ENCODE data around the gene ALKBH4. TPM values are rescaled to one million over a fixed set of nuclear protein-coding genes. Genes with fewer than 3 reads are reported as not detected.
"Not testable (repeated sequence)": the region's sequence is repeated elsewhere in the genome, so short reads cannot be mapped to it uniquely, and the experiment has no call there.

The ALKBH4 gene
- total RNA-seq, 1 donor from 2014 or later = 19.3 TPM

- DNase-seq (ENCODE audit: low read depth) = no peak
- no peak overlapping the region for H3K4me3 ChIP-seq (ENCODE audit: low read depth, low read length)
- TF ChIP-seq CTCF (conservative IDR thresholded peaks at IDR 0.05; ENCODE audit: low read depth, low read length) = no peak
Observed at GRCh38 chr7:102410123-102410522, 54.5 kb downstream of the ALKBH4 start.

- H3K4me3 ChIP-seq (ENCODE audit: low read depth, low read length) = no peak overlapping the region
- DNase-seq (ENCODE audit: low read depth) = no peak
- TF ChIP-seq CTCF (conservative IDR thresholded peaks at IDR 0.05; ENCODE audit: low read depth, low read length) = no peak
Observed at GRCh38 chr7:102409340-102409739, 55.3 kb downstream of the ALKBH4 start.

- not testable (repeated sequence) for H3K4me3 ChIP-seq (ENCODE audit: low read depth, low read length); DNase-seq (ENCODE audit: low read depth)
Observed at GRCh38 chr7:102408530-102408929, 56.1 kb downstream of the ALKBH4 start.

DNA sequence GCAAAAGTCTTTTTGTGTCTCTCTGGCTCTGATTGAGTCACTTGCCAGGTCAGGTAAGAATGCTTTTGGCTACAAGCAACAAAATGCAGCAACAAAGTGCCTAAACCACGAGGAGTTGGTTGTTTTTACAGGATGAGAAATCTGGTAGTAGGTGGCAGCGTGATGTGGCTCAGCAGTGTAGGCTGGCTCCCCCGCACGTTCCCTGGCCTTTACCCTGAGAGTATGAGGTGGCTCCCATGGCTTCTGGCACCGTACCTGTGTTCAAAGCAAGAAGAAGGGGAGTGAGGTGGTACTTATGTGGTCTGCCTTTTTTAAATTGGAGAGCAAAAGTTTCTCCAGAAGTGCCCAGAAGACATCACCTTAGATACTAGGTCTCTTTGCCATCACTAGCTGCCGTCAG is 56.8 kb downstream of the ALKBH4 start:
- no peak for DNase-seq (ENCODE audit: low read depth)
- H3K4me3 ChIP-seq (ENCODE audit: low read depth, low read length) = no peak overlapping the region
- no peak for TF ChIP-seq CTCF (conservative IDR thresholded peaks at IDR 0.05; ENCODE audit: low read depth, low read length)

Other genes starting within 250 kb of the ALKBH4 start
- 3.8 and 13.6 TPM in 2 replicates for gene SH2B2, start 178.0 kb downstream of the ALKBH4 start, total RNA-seq
- gene SPDYE6, start 108.4 kb downstream of the ALKBH4 start, total RNA-seq = not detected in 2 replicates
- 13.2 and 16.1 TPM in 2 replicates for gene PRKRIP1, start 68.5 kb downstream of the ALKBH4 start, total RNA-seq
- gene ORAI2, start 31.3 kb downstream of the ALKBH4 start, total RNA-seq = 35.7 and 46.6 TPM in 2 replicates
- gene LRWD1, start 121 bp upstream of the ALKBH4 start, total RNA-seq = 27.9 and 30.1 TPM in 2 replicates
- gene POLR2J, start 14.1 kb upstream of the ALKBH4 start, total RNA-seq = 32.8 and 47.4 TPM in 2 replicates
- gene RASA4B, start 52.9 kb upstream of the ALKBH4 start, total RNA-seq = 1.4 and 2.3 TPM in 2 replicates
- 1.0 and 2.2 TPM in 2 replicates for gene UPK3BL2, start 78.8 kb upstream of the ALKBH4 start, total RNA-seq
- not detected in 2 replicates for gene SPDYE2, start 86.4 kb upstream of the ALKBH4 start, total RNA-seq
- 4.8 and 16.9 TPM in 2 replicates for gene POLR2J3, start 107.7 kb upstream of the ALKBH4 start, total RNA-seq
- 3.0 and 8.1 TPM in 2 replicates for gene RASA4, start 151.9 kb upstream of the ALKBH4 start, total RNA-seq
- gene UPK3BL1, start 177.9 kb upstream of the ALKBH4 start, total RNA-seq = 12.1 and 17.3 TPM in 2 replicates
- gene SPDYE2B, start 185.5 kb upstream of the ALKBH4 start, total RNA-seq = not detected in 2 replicates
- gene POLR2J2, start 206.8 kb upstream of the ALKBH4 start, total RNA-seq = 1.3 TPM in 1 of 2 replicates, not detected in the other

Data from epithelial cell of proximal tubule (primary cell).